ENCODE data around the gene CBX8. TPM values are rescaled to one million over a fixed set of nuclear protein-coding genes. Genes with fewer than 3 reads are reported as not detected.

The CBX8 gene
- total and polyA plus RNA-seq, 2 of the 13 experiments (the other 11 are each of a cell fraction or from before 2014, with no cell fraction given): 0.34 to 12.6 TPM

DNA sequence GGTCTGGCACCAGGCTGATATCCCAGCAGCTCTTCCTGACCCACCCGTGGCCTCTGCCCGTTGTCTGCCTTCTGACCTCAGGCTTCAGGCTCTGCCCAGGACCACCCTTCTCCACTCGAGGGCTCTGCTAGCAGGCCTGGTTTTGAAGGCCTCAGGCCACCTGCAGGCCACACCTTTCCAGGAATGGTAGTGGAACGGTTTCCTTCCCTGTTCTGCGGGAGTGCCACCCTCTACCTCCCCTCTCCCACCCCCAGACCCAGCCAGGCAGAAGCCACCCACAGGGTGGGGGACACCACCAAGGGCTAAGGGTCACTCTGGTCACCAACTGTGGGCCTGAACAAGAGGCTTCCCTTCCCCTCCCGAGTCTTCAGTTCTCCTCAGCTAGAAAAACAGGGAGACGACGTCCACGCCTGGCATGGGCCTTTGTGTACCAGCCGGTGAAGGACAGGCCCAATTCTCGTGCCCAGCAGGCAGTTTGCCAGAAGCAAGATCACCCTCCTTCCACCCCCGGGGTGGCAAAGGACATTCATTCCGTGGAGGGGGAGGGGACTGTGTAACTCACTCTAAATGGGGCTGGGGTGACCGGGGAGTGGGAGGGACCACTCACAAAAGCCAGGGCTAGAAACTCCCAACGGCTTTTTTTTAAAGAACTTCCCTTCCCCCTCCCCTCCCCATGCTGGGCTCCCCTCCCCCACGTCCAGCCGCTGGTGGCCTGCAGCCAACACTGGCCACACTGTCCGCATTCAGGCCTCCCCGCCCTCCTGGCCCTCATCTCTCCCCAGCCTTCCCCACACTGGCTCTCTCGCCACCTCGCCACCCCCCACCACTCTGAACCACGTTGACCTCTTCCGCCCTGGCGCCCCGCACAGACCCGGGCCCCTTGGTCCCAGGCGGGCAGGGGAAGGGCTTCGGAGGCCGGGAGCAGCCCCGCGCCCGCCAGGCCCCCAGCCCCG lies 34.7 kb upstream of the CBX8 start (continued):
- TF ChIP-seq ZNF570 (CRISPR knock-in tag; IDR thresholded peaks at IDR 0.05; ENCODE audit: borderline replicate concordance): peak; percentile 38; the same call in 1 of the 2 replicates
- TF ChIP-seq ZNF556 (CRISPR knock-in tag; IDR thresholded peaks at IDR 0.05; ENCODE audit: borderline replicate concordance): peak; percentile 62
- 0 out of 2 replicates have a peak, but pooled peaks have one; percentile 67 for TF ChIP-seq ZNF274 (CRISPR knock-in tag; IDR thresholded peaks at IDR 0.05)
- TF ChIP-seq, protein P1, sequence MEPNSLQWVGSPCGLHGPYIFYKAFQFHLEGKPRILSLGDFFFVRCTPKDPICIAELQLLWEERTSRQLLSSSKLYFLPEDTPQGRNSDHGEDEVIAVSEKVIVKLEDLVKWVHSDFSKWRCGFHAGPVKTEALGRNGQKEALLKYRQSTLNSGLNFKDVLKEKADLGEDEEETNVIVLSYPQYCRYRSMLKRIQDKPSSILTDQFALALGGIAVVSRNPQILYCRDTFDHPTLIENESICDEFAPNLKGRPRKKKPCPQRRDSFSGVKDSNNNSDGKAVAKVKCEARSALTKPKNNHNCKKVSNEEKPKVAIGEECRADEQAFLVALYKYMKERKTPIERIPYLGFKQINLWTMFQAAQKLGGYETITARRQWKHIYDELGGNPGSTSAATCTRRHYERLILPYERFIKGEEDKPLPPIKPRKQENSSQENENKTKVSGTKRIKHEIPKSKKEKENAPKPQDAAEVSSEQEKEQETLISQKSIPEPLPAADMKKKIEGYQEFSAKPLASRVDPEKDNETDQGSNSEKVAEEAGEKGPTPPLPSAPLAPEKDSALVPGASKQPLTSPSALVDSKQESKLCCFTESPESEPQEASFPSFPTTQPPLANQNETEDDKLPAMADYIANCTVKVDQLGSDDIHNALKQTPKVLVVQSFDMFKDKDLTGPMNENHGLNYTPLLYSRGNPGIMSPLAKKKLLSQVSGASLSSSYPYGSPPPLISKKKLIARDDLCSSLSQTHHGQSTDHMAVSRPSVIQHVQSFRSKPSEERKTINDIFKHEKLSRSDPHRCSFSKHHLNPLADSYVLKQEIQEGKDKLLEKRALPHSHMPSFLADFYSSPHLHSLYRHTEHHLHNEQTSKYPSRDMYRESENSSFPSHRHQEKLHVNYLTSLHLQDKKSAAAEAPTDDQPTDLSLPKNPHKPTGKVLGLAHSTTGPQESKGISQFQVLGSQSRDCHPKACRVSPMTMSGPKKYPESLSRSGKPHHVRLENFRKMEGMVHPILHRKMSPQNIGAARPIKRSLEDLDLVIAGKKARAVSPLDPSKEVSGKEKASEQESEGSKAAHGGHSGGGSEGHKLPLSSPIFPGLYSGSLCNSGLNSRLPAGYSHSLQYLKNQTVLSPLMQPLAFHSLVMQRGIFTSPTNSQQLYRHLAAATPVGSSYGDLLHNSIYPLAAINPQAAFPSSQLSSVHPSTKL (CRISPR knock-in tag; IDR thresholded peaks at IDR 0.05): 0 out of 2 replicates have a peak, but pooled peaks have one; percentile 8
- no peak for TF ChIP-seq ZFAT (CRISPR knock-in tag; conservative IDR thresholded peaks at IDR 0.05)
- TF ChIP-seq KLF12 (CRISPR knock-in tag; IDR thresholded peaks at IDR 0.05; ENCODE audit: borderline replicate concordance): no peak
- no peak for TF ChIP-seq REXO4 (CRISPR knock-in tag; IDR thresholded peaks at IDR 0.05; ENCODE audit: borderline replicate concordance)
- TF ChIP-seq AHR (CRISPR knock-in tag; IDR thresholded peaks at IDR 0.05): no peak
- TF ChIP-seq BHLHE40 (IDR thresholded peaks at IDR 0.05; ENCODE audit: low read length): peak; percentile 61; the same call in 1 of the 2 replicates
- peak; percentile 69 for TF ChIP-seq ZNF335 (CRISPR knock-in tag; IDR thresholded peaks at IDR 0.05)
- TF ChIP-seq, protein P2, sequence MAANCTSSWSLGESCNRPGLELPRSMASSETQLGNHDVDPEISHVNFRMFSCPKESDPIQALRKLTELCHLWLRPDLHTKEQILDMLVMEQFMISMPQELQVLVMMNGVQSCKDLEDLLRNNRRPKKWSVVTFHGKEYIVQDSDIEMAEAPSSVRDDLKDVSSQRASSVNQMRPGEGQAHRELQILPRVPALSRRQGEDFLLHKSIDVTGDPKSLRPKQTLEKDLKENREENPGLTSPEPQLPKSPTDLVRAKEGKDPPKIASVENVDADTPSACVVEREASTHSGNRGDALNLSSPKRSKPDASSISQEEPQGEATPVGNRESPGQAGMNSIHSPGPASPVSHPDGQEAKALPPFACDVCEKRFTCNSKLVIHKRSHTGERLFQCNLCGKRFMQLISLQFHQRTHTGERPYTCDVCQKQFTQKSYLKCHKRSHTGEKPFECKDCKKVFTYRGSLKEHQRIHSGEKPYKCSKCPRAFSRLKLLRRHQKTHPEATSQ (CRISPR knock-in tag; IDR thresholded peaks at IDR 0.05; ENCODE audit: borderline replicate concordance): peak; percentile 89
- peak; percentile 39 for TF ChIP-seq RBM39 (IDR thresholded peaks at IDR 0.05; ENCODE audit: low read depth, low read length, poor library complexity, severe bottlenecking)
- TF ChIP-seq, protein P3, sequence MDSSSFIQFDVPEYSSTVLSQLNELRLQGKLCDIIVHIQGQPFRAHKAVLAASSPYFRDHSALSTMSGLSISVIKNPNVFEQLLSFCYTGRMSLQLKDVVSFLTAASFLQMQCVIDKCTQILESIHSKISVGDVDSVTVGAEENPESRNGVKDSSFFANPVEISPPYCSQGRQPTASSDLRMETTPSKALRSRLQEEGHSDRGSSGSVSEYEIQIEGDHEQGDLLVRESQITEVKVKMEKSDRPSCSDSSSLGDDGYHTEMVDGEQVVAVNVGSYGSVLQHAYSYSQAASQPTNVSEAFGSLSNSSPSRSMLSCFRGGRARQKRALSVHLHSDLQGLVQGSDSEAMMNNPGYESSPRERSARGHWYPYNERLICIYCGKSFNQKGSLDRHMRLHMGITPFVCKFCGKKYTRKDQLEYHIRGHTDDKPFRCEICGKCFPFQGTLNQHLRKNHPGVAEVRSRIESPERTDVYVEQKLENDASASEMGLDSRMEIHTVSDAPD (CRISPR knock-in tag; IDR thresholded peaks at IDR 0.05): peak; percentile 63; the same call in 1 of the 2 replicates
- TF ChIP-seq SAP130 (CRISPR knock-in tag; IDR thresholded peaks at IDR 0.05; ENCODE audit: low read depth): peak; percentile 57
- peak; percentile 53 for TF ChIP-seq REPIN1 (CRISPR knock-in tag; IDR thresholded peaks at IDR 0.05; ENCODE audit: borderline replicate concordance, low read depth)
- peak; percentile 98 for TF ChIP-seq MTF2 (CRISPR knock-in tag; IDR thresholded peaks at IDR 0.05; ENCODE audit: borderline replicate concordance)
- TF ChIP-seq ZNF746 (CRISPR knock-in tag; IDR thresholded peaks at IDR 0.05): peak; percentile 77; the same call in 1 of the 2 replicates
- TF ChIP-seq HNF4G (IDR thresholded peaks at IDR 0.05; ENCODE audit: borderline replicate concordance, low read depth, low read length): peak; percentile 9; the same call in 1 of the 2 replicates
- TF ChIP-seq HNF4G (CRISPR knock-in tag; IDR thresholded peaks at IDR 0.05; ENCODE audit: borderline replicate concordance, low read depth): 0 out of 2 replicates have a peak, but pooled peaks have one; percentile 4
- TF ChIP-seq ZNF501 (CRISPR knock-in tag; IDR thresholded peaks at IDR 0.05): peak; percentile 18; the same call in 1 of the 2 replicates
- TF ChIP-seq ZSCAN9 (CRISPR knock-in tag; IDR thresholded peaks at IDR 0.05; ENCODE audit: borderline replicate concordance): 0 out of 2 replicates have a peak, but pooled peaks have one; percentile 30
- 0 out of 2 replicates have a peak, but pooled peaks have one; percentile 75 for TF ChIP-seq ZNF337 (CRISPR knock-in tag; IDR thresholded peaks at IDR 0.05; ENCODE audit: borderline replicate concordance, low read depth)

All from HepG2 (cell line).